HepG2 (cell line): ENCODE results near the gene TMEM39A. TPM values are rescaled to one million over a fixed set of nuclear protein-coding genes. Genes with fewer than 3 reads are reported as not detected.

Experiments used
- ARNT2 ChIP-seq: sonication (generic); formaldehyde crosslinking; IDR thresholded peaks from 2 replicates; pipeline ENCODE4 v1.8.0; 2022; ENCODE audit warnings: mild to moderate bottlenecking, low read depth, missing genetic modification reagents, moderate library complexity
- ATF2 ChIP-seq: sonication (generic); formaldehyde crosslinking; IDR thresholded peaks from 2 replicates; pipeline ENCODE4 v1.4.0; 2020; ENCODE audit warnings: missing genetic modification reagents
- BRD4 ChIP-seq: sonication (generic); formaldehyde crosslinking; IDR thresholded peaks from 2 replicates; pipeline ENCODE4 v1.4.0; 2020; ENCODE audit warnings: missing genetic modification reagents
- CBFB ChIP-seq: sonication (generic); formaldehyde crosslinking; IDR thresholded peaks from 2 replicates; pipeline ENCODE4 v1.4.0; 2020; ENCODE audit warnings: missing genetic modification reagents
- CSRNP2 ChIP-seq: sonication (generic); formaldehyde crosslinking; conservative IDR thresholded peaks from 2 replicates; pipeline ENCODE4 v1.8.0; 2022; ENCODE audit warnings: low read depth, missing genetic modification reagents
- FOXK1 ChIP-seq: sonication (generic); formaldehyde crosslinking; IDR thresholded peaks from 2 replicates; pipeline ENCODE4 v1.4.0; 2020; ENCODE audit warnings: low read depth, missing genetic modification reagents, borderline replicate concordance
- HOXA7 ChIP-seq: sonication (generic); formaldehyde crosslinking; IDR thresholded peaks from 2 replicates; pipeline ENCODE4 v1.8.1; 2022; ENCODE audit warnings: mild to moderate bottlenecking, missing genetic modification reagents, moderate library complexity
- MYNN ChIP-seq: sonication (generic); formaldehyde crosslinking; IDR thresholded peaks from 2 replicates; pipeline ENCODE4 v1.4.0; 2020; ENCODE audit warnings: mild to moderate bottlenecking, low read depth, missing genetic modification reagents
- PRDM4 ChIP-seq: sonication (generic); formaldehyde crosslinking; IDR thresholded peaks from 2 replicates; pipeline ENCODE4 v1.9.0; 2021; ENCODE audit warnings: missing genetic modification reagents, borderline replicate concordance
- RNF2 ChIP-seq: fragments of 450-650 bp; conservative IDR thresholded peaks from 2 replicates; pipeline ENCODE4 v1.6.1; 2016; ENCODE audit warnings: low read depth
- SIX4 ChIP-seq: sonication (generic); formaldehyde crosslinking; IDR thresholded peaks from 2 replicates; pipeline ENCODE4 v1.4.0; 2020; ENCODE audit warnings: missing genetic modification reagents
- TIGD3 ChIP-seq: sonication (generic); formaldehyde crosslinking; IDR thresholded peaks from 2 replicates; pipeline ENCODE4 v1.5.1; 2020; ENCODE audit warnings: mild to moderate bottlenecking, missing genetic modification reagents, borderline replicate concordance
- ZBTB20 ChIP-seq: sonication (generic); formaldehyde crosslinking; IDR thresholded peaks from 2 replicates; pipeline ENCODE4 v1.8.1; 2023; ENCODE audit warnings: missing genetic modification reagents, low read depth, mild to moderate bottlenecking, borderline replicate concordance
- ZNF253 ChIP-seq: sonication (generic); formaldehyde crosslinking; IDR thresholded peaks from 2 replicates; pipeline ENCODE4 v1.8.0; 2022; ENCODE audit warnings: mild to moderate bottlenecking, missing genetic modification reagents, borderline replicate concordance
- ZNF7 ChIP-seq: IDR thresholded peaks from 2 replicates; pipeline ENCODE4 v1.6.1; 2016; ENCODE audit warnings: missing biosample characterization, missing genetic modification reagents
- ZNF709 ChIP-seq: sonication (generic); formaldehyde crosslinking; IDR thresholded peaks from 2 replicates; pipeline ENCODE4 v1.5.0; 2020; ENCODE audit warnings: mild to moderate bottlenecking, missing genetic modification reagents
- ZNF720 ChIP-seq: sonication (generic); formaldehyde crosslinking; IDR thresholded peaks from 2 replicates; pipeline ENCODE4 v1.4.0; 2020; ENCODE audit warnings: missing genetic modification reagents
- ZXDC ChIP-seq: sonication (generic); formaldehyde crosslinking; IDR thresholded peaks from 2 replicates; pipeline ENCODE4 v1.5.0; 2020; ENCODE audit warnings: mild to moderate bottlenecking, missing genetic modification reagents
- polyA plus RNA-seq, 8 experiments: library from polyadenylated mRNA; depleted of rRNA in 3 of 8; stranded (reverse) in 7 of 8; unstranded in 1 of 8; fragments of >200 nt; fragmentation: Illumina TruSeq in 4 of 8; extraction: Trizol in 4 of 8; gene quantifications; 2 replicates each; pipeline versions ENCODE4 v1.2.1 to v1.2.3, GENCODE V29; 2011 to 2016; ENCODE audit warnings: low read depth in 4 of 8, missing spikeins in 1 of 8, mixed read lengths in 1 of 8; ENCODE audit not compliant: insufficient read depth in 1 of 8
- total RNA-seq, 5 experiments: library from RNA; depleted of rRNA; stranded (reverse); fragments of >200 nt; fragmentation: Illumina TruSeq; extraction: Trizol; gene quantifications; 2 replicates each; pipeline ENCODE4 v1.2.3, GENCODE V29; 2016; ENCODE audit warnings: low read depth in 1 of 5

TMEM39A gene
- total and polyA plus RNA-seq, 2 of the 13 experiments (the other 11 are each of a cell fraction or from before 2014, with no cell fraction given), result 55.8 to 64.9 TPM

- TF ChIP-seq ZNF253 (no peak), ZNF7 (no peak), SIX4 (peak; percentile 41; the same call in 1 of the 2 replicates), ZNF720 (no peak), MYNN (CRISPR knock-in tag) (peak; percentile 30; the same call in 1 of the 2 replicates), RNF2 (no peak), ARNT2 (CRISPR knock-in tag) (peak; percentile 53; the same call in 1 of the 2 replicates), ATF2 (CRISPR knock-in tag) (peak; percentile 97), ZNF709 (CRISPR knock-in tag) (peak; percentile 81; the same call in 1 of the 2 replicates), CSRNP2 (CRISPR knock-in tag) (no peak), TIGD3 (CRISPR knock-in tag) (no peak), CBFB (CRISPR knock-in tag) (peak; percentile 90), ZBTB20 (CRISPR knock-in tag) (no peak), FOXK1 (peak; percentile 95), HOXA7 (CRISPR knock-in tag) (no peak), ZXDC (CRISPR knock-in tag) (no peak), PRDM4 (no peak), BRD4 (CRISPR knock-in tag) (peak; percentile 84; the same call in 1 of the 2 replicates)
Measured at GRCh38 chr3:119463171-119464169, at the start of gene TMEM39A (continued).
